Keratinocyte (primary cell): ENCODE data around the gene PPP1CB. TPM values are rescaled to one million over a fixed set of nuclear protein-coding genes. Genes with fewer than 3 reads are reported as not detected.

Experiments
- DNase-seq: peaks from one replicate; pipeline ENCODE4 v3.0.0-alpha.2; 2011; ENCODE audit warnings: low read depth, missing footprints, low spot score
- FAIRE-seq: peaks from 2 replicates; lab custom pipeline; 2011; peaks lifted over from hg19 to GRCh38; lab: Jason Lieb, UNC
- H2AFZ ChIP-seq: 2 replicates; pipeline ENCODE4 v1.6.0; 2012; ENCODE audit warnings: low read length, control low read depth, inconsistent platforms; ENCODE audit not compliant: control insufficient read depth
- H3K27ac ChIP-seq: 2 replicates; pipeline ENCODE4 v1.5.1; 2011; ENCODE audit warnings: low read length; ENCODE audit not compliant: control insufficient read depth, insufficient read depth
- H3K27me3 ChIP-seq: 3 replicates; pipeline ENCODE4 v1.6.0; 2011; ENCODE audit warnings: low read length; ENCODE audit not compliant: control insufficient read depth, insufficient read depth; ENCODE audit errors: extremely low read depth
- H3K36me3 ChIP-seq, 2 experiments: 2 replicates in 1 of 2; 3 replicates in 1 of 2; pipeline ENCODE4 v1.5.1; 2011; ENCODE audit warnings: low read length in 2 of 2, mild to moderate bottlenecking in 1 of 2; ENCODE audit not compliant: control insufficient read depth in 2 of 2, insufficient read depth in 2 of 2; ENCODE audit errors: extremely low read depth in 1 of 2
- H3K4me1 ChIP-seq: 3 replicates; pipeline ENCODE4 v1.5.1; 2011; ENCODE audit warnings: low read length; ENCODE audit not compliant: control insufficient read depth, insufficient read depth; ENCODE audit errors: extremely low read depth
- H3K4me2 ChIP-seq: 3 replicates; pipeline ENCODE4 v1.6.0; 2011; ENCODE audit warnings: low read depth, low read length; ENCODE audit not compliant: control insufficient read depth, insufficient read depth; ENCODE audit errors: extremely low read depth
- H3K4me3 ChIP-seq, 3 experiments: fragments of 200-600 bp in 1 of 3; sonication (generic) in 1 of 3; 2 replicates in 2 of 3; 3 replicates in 1 of 3; pipeline ENCODE4 v1.5.1; 2011 to 2016; ENCODE audit warnings: low read length in 3 of 3, mild to moderate bottlenecking in 3 of 3, control low read depth in 2 of 3, inconsistent platforms in 1 of 3, low read depth in 1 of 3, mixed read lengths in 1 of 3, mixed run types in 1 of 3, moderate library complexity in 1 of 3; ENCODE audit not compliant: control insufficient read depth in 2 of 3, insufficient read depth in 2 of 3; ENCODE audit errors: extremely low read depth in 1 of 3
- H3K79me2 ChIP-seq: 2 replicates; pipeline ENCODE4 v1.6.0; 2012; ENCODE audit warnings: low read length; ENCODE audit not compliant: control insufficient read depth, insufficient read depth
- H3K9ac ChIP-seq: 3 replicates; pipeline ENCODE4 v1.6.0; 2011; ENCODE audit warnings: low read length; ENCODE audit not compliant: control insufficient read depth, insufficient read depth; ENCODE audit errors: extremely low read depth
- H3K9me1 ChIP-seq: 3 replicates; pipeline ENCODE4 v1.6.0; 2011; ENCODE audit warnings: low read length; ENCODE audit not compliant: control insufficient read depth, insufficient read depth; ENCODE audit errors: extremely low read depth
- H3K9me3 ChIP-seq: 2 replicates; pipeline ENCODE4 v1.5.1; 2012; ENCODE audit warnings: low read depth, low read length; ENCODE audit not compliant: control insufficient read depth
- H4K20me1 ChIP-seq: 3 replicates; pipeline ENCODE4 v1.6.0; 2011; ENCODE audit warnings: low read length; ENCODE audit not compliant: control insufficient read depth, insufficient read depth; ENCODE audit errors: extremely low read depth
- CTCF ChIP-seq, 3 experiments: IDR thresholded peaks in 1 of 3; conservative IDR thresholded peaks in 1 of 3; optimal IDR thresholded peaks in 1 of 3; 2 replicates in 2 of 3; 3 replicates in 1 of 3; pipeline versions ENCODE3 to v1.5.1; 2011; ENCODE audit warnings: low read length in 3 of 3, mild to moderate bottlenecking in 3 of 3, moderate library complexity in 2 of 3, control low read depth in 1 of 3, inconsistent platforms in 1 of 3; ENCODE audit not compliant: insufficient read depth in 2 of 3; ENCODE audit errors: extremely low read depth in 1 of 3
- EZH2 ChIP-seq: IDR thresholded peaks from one replicate; pipeline ENCODE4 v1.6.1; 2012; ENCODE audit warnings: inconsistent platforms, mild to moderate bottlenecking, low read length, moderate library complexity
- dilution Hi-C: fragments of 300-500 bp; cut with MboI; formaldehyde crosslinking; loops from one replicate; pipeline ENCODE4 v1.7.0; 2020; ENCODE audit warnings: low sequenced_read_pairs; ENCODE audit not compliant: extremely low pct_ligation_motif_present
- polyA plus RNA-seq, 5 experiments: library from polyadenylated mRNA; depleted of rRNA in 3 of 5; stranded (reverse) in 3 of 5; stranded (forward) in 1 of 5; unstranded in 1 of 5; fragments of >200 nt; gene quantifications; 1 replicate in 1 of 5; 2 replicates in 3 of 5; 3 replicates in 1 of 5; pipeline versions ENCODE4 v1.2.1 to v1.2.3, GENCODE V29; 2011 to 2012; ENCODE audit warnings: missing spikeins in 2 of 5, low read depth in 1 of 5, low replicate concordance in 1 of 5

Gene PPP1CB
- polyA plus RNA-seq, 1 donor (not counting 4 experiments of a cell fraction or from before 2014, with no cell fraction given) = 157 TPM

DNA sequence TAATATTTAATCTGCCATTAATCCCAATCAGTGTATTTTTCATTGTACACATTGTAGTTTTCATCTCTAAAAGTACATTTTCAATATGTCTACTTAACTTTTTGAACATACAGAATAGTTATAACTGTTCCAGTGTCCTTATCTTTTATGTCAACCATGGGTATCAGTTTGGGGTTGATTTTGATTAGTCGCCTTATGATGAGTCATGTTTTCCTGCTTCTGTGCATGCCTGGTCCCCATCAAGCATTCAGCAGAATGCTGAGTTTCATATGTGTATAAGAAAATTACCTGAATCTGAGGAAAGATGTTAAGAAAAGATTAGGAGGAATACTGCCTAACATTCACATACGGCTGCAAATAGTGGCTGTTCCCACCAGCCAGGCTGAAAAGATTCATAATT lies 76.8 kb downstream of the PPP1CB start:
- no peak for FAIRE-seq

DNA sequence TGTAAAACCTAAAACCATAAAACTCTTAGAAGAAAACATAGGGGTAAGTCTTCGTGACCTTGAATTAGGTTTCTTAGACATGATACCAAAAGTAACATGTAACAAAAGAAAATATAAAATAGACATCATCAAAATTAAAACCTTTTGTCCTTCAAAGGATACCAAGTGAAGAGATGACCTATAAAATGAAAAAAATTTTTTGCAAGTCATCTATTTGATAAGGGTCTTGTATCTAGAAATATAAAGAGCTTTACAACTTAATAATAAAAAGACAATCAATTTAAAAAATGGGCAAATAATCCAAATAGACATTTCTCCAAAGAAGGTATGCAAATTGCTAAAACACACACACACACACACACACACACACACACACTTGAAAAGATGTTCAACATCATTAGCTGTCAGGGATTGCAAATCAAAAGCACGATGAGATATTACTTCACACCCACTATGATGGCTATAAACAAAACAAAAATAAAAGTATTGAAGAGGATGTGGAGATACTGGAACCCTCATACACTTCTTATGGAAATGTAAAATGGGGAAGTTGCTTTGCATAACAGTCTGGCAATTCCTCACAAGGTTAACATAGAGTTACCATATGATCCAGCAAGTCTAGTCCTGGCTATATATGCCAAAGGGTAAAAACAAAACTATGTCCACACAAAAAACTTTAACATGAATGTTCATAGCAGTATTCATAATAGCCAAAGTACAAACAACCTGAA lies 82.3 kb downstream of the PPP1CB start:
- DNase-seq (no peak), FAIRE-seq (no peak)
- H3K9me3 ChIP-seq = no peaks in the 10 kb centered on the region
- no peak overlapping the region for H2AFZ ChIP-seq
- dilution Hi-C loops = no loop called here
- H3K27ac ChIP-seq = no peak overlapping the region
- H4K20me1 ChIP-seq = no peaks in the 10 kb centered on the region
- no peaks in the 10 kb centered on the region for H3K4me1 ChIP-seq
- no peak overlapping the region for H3K4me2 ChIP-seq
- H3K9me1 ChIP-seq = no peaks in the 10 kb centered on the region
- no peaks in the 10 kb centered on the region for H3K27me3 ChIP-seq
- H3K36me3 ChIP-seq = no peaks in the 10 kb centered on the region
- TF ChIP-seq CTCF (optimal IDR thresholded peaks at IDR 0.05 in 1 of 3, IDR thresholded peaks at IDR 0.05 in 1 of 3, conservative IDR thresholded peaks at IDR 0.05 in 1 of 3; ENCODE audit: extremely low read depth in 1 of 3, insufficient read depth in 2 of 3, low read length in 3 of 3) = no peak
- no peak for TF ChIP-seq EZH2
- H3K79me2 ChIP-seq = no peaks in the 10 kb centered on the region
- no peak overlapping the region for H3K9ac ChIP-seq
- H3K4me3 ChIP-seq = no peak overlapping the region

More for the DNA sequence above, 76.8 kb downstream of the PPP1CB start:
- dilution Hi-C loops = no loop called here
- no peak for DNase-seq
- Histone ChIP-seq H3K9me3 (no peaks in the 10 kb centered on the region), H3K4me1 (no peaks in the 10 kb centered on the region), H2AFZ (no peak overlapping the region), H3K79me2 (no peaks in the 10 kb centered on the region), H4K20me1 (no peaks in the 10 kb centered on the region), H3K9me1 (no peaks in the 10 kb centered on the region), H3K36me3 (no peaks in the 10 kb centered on the region), H3K9ac (no peak overlapping the region), H3K27ac (no peak overlapping the region), H3K4me2 (no peak overlapping the region), H3K27me3 (no peaks in the 10 kb centered on the region), H3K4me3 (no peak overlapping the region)
- TF ChIP-seq CTCF (optimal IDR thresholded peaks at IDR 0.05 in 1 of 3, IDR thresholded peaks at IDR 0.05 in 1 of 3, conservative IDR thresholded peaks at IDR 0.05 in 1 of 3; ENCODE audit: extremely low read depth in 1 of 3, insufficient read depth in 2 of 3, low read length in 3 of 3) (no peak), EZH2 (no peak)
